Thymus (tissue), 11 donors: ENCODE data around the gene UCMA. TPM values are rescaled to one million over a fixed set of nuclear protein-coding genes. Genes with fewer than 3 reads are reported as not detected.

Experiments used
- DNase-seq, 9 donors: peaks; one replicate each; pipeline ENCODE4 v3.0.0-alpha.2; 2013; ENCODE audit warnings: low spot score in 9 of 9, low read depth in 6 of 9, missing footprints in 1 of 9
- H3K27ac ChIP-seq, 2 donors: one replicate each; pipeline ENCODE4 v1.5.1; 2013; ENCODE audit warnings: control low read depth in 1 of 2, low read depth in 1 of 2, low read length in 1 of 2, mild to moderate bottlenecking in 1 of 2, moderate library complexity in 1 of 2
- H3K27me3 ChIP-seq, 2 donors: one replicate each; pipeline ENCODE4 v1.5.1; 2013; ENCODE audit warnings: low read length in 1 of 2; ENCODE audit not compliant: control insufficient read depth in 2 of 2, insufficient read depth in 1 of 2
- H3K36me3 ChIP-seq, 2 donors: one replicate each; pipeline ENCODE4 v1.5.1; 2013; ENCODE audit warnings: low read length in 1 of 2, mild to moderate bottlenecking in 1 of 2, moderate library complexity in 1 of 2; ENCODE audit not compliant: control insufficient read depth in 2 of 2, insufficient read depth in 2 of 2
- H3K4me1 ChIP-seq, 2 donors: one replicate each; pipeline ENCODE4 v1.5.1; 2013; ENCODE audit warnings: low read length in 2 of 2; ENCODE audit not compliant: control insufficient read depth in 2 of 2, insufficient read depth in 2 of 2
- H3K4me3 ChIP-seq, 2 donors: one replicate each; pipeline ENCODE4 v1.5.1; 2013; ENCODE audit warnings: low read length in 2 of 2, control low read depth in 1 of 2, mild to moderate bottlenecking in 1 of 2
- H3K9me3 ChIP-seq, 2 donors: one replicate each; pipeline ENCODE4 v1.5.1; 2013; ENCODE audit warnings: low read length in 1 of 2, mild to moderate bottlenecking in 1 of 2; ENCODE audit not compliant: control insufficient read depth in 2 of 2, insufficient read depth in 1 of 2
- WGBS: extraction: QIAGEN DNeasy Blood & Tissue Kit; methylation state at CpG from one replicate; pipeline ENCODE4 v1.1.7; 2013; 5-methylcytosine and 5-hydroxymethylcytosine counted together
- polyA plus RNA-seq: library from polyadenylated mRNA; stranded (reverse); fragments of 200-250 nt; gene quantifications from one replicate; pipeline ENCODE4 v1.2.3, GENCODE V29; 2013
- total RNA-seq: library from RNA; stranded (reverse); fragments of 120-200 nt; gene quantifications from one replicate; pipeline ENCODE4 v1.2.4, GENCODE V29; 2013
- donor health status: healthy.

UCMA gene
- total and polyA plus RNA-seq, 2 donors = 0.23 to 0.52 TPM

DNA sequence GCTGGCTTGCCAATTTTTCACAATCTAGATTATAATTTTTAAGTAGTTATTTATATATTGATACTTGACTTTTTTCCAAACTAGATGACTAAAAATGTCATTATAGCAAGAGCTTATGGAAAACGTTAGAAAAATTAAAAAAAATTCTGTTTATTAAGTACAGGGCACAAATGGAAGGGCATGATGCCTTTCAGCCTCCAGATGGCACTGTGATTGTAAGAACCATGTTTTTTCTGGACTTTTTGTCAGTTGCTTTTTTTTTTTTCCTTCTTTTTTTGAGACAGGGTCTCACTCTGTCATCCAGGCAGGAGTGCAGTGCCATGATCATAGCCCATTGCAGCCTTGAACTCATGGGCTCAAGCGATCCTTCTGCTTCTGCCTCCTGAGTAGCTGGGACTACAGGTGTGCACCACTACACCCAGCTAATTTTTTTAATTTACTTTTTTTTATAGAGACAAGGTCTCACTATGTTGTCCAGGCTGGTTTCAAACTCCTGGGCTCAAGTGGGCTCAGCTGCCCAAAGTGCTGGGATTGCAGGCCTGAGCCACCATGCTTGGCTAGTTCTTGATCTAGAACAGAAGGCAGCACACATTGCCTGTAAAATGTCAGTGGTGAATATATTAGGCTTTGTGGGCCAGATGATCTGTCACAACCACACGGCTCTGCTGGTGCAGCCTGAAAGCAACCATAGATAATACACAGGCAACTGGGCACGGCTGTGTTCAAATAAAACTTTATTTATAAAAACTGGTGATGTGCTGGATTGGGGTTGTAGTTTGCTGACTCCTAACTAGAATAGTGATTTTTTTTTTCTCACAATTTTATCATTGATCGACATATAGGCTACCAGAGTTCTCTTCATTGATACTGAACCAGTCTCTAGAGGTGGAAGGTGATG lies 27.4 kb downstream of the UCMA start:
- H3K27ac ChIP-seq = no peak overlapping the region
- peaks cover 7 to 56% of the 10 kb centered on the region in 2 donors for H3K36me3 ChIP-seq
- H3K9me3 ChIP-seq = no peaks in the 10 kb centered on the region
- no peaks in the 10 kb centered on the region for H3K4me1 ChIP-seq
- H3K27me3 ChIP-seq = no peaks in the 10 kb centered on the region
- 69% methylated on average over 5 of the region's 5 CpGs for WGBS
- no peak overlapping the region for H3K4me3 ChIP-seq
- peak in 3 of 9 donors; percentile 0 to 20 (median 2) for DNase-seq

DNA sequence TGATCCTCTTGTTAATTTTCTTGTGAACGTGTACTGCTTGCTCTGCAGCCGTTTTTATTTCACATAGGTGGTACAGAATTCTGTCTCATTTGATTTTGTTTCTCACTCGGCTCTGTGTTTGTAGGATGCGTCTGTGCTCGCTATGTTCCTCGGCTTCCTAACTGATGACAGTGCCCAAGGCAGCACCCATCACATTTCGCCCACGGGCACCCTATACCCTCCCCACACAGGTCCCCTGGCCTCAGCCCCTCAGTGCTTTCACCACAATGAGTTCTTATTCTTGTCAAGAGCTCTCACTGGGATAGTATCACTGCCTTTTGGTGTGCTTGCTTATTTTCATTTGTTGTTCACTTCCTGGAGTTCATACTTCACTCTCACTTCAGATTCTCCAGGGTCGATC lies 28.1 kb downstream of the UCMA start:
- WGBS = 97% methylated on average over 9 of the region's 9 CpGs
- Histone ChIP-seq H3K4me1 (no peaks in the 10 kb centered on the region), H3K4me3 (no peak overlapping the region), H3K9me3 (no peaks in the 10 kb centered on the region), H3K27me3 (no peaks in the 10 kb centered on the region), H3K27ac (no peak overlapping the region), H3K36me3 (peaks cover 13 to 62% of the 10 kb centered on the region in 2 donors)
- no peak for DNase-seq

DNA sequence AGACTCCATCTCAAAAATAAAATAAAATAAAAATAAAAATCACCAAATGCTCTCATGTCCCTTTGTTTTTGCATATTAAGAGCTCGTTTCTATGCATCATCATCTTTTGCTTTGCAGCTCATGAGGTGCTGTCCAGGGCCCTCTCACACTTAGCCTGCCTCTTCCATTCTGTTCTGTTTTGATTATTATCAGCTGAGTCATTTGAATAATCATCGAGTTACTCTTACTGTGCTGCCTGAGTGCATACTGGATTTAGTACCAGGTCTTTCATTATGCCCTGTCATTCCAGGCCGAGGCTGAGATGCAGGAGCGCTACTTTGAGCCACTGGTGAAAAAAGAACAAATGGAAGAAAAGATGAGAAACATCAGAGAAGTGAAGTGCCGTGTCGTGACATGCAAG lies 33.0 kb downstream of the UCMA start:
- 88% methylated on average over 6 of the region's 6 CpGs for whole genome bisulfite sequencing
- H3K27ac ChIP-seq = no peak overlapping the region
- no peak for DNase-seq
- no peaks in the 10 kb centered on the region for H3K9me3 ChIP-seq
- H3K4me1 ChIP-seq = no peaks in the 10 kb centered on the region
- H3K36me3 ChIP-seq = peaks cover 30 to 67% of the 10 kb centered on the region in 2 donors
- no peaks in the 10 kb centered on the region for H3K27me3 ChIP-seq
- no peak overlapping the region for H3K4me3 ChIP-seq

DNA sequence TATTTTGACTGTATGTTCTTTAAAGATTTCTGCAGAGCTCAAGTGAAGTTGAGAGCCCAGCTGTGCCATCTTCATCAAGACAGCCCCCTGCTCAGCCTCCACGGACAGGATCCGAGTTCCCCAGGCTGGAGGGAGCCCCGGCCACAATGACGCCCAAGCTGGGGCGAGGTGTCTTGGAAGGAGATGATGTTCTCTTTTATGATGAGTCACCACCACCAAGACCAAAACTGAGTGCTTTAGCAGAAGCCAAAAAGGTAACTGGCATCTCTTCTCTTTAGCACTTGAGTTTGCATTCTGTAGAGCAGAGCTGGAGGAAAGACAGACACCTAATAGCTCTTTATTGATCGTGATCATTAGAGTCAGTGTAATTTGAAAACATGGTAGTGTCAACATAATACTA lies 39.2 kb downstream of the UCMA start:
- H3K27me3 ChIP-seq = no peaks in the 10 kb centered on the region
- H3K4me3 ChIP-seq = no peak overlapping the region
- H3K9me3 ChIP-seq = no peaks in the 10 kb centered on the region
- 98% methylated on average over 6 of the region's 6 CpGs for WGBS
- peaks cover 31 to 52% of the 10 kb centered on the region in 2 donors for H3K36me3 ChIP-seq
- H3K27ac ChIP-seq = no peak overlapping the region
- DNase-seq = no peak
- H3K4me1 ChIP-seq = no peaks in the 10 kb centered on the region

DNA sequence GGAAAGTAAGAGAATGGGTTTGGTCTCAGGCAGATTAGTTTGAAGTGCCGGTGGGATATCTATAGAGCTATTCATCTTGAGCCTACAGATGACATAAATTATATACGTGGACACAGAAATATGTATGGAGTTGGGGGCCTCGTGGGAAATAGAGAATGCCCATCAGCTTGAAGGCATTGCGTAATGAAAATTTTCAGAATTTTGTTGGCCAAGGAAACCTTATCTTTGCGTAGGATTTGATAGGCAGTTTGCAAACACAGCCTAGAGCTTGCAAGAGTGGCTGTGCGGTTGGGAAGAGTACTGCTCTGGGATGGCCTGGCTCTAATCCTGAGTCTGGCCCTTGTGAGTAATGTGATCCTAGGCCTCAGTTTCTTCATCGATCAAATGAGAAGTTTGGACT lies 40.5 kb downstream of the UCMA start:
- no peak overlapping the region for H3K27ac ChIP-seq
- H3K9me3 ChIP-seq = no peaks in the 10 kb centered on the region
- no peak for DNase-seq
- no peaks in the 10 kb centered on the region for H3K27me3 ChIP-seq
- no peak overlapping the region for H3K4me3 ChIP-seq
- 97% methylated on average over 7 of the region's 7 CpGs for WGBS
- no peaks in the 10 kb centered on the region for H3K4me1 ChIP-seq
- peaks cover 31 to 52% of the 10 kb centered on the region in 2 donors for H3K36me3 ChIP-seq

DNA sequence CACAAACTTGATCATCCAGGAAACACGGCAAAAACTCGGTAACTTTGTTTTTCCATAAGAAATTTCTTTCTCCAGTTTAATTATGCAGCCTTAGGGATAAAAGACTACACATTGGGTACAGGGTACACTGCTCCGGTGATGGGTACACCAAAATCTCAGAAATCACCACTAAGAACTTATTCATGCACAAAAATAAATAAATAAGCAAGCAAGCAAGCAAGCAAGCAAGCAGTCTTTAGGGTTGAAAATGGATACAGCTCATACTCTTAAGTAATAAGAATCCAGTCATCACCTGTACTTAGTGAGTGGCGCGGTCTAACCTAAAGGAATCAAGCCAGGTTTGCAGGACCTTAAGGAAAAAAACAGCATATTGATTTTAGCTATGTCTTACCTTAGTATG lies 42.8 kb downstream of the UCMA start:
- no peaks in the 10 kb centered on the region for H3K4me1 ChIP-seq
- H3K4me3 ChIP-seq = no peak overlapping the region
- WGBS = 99% methylated on average over 5 of the region's 5 CpGs
- no peaks in the 10 kb centered on the region for H3K27me3 ChIP-seq
- no peak for DNase-seq
- no peak overlapping the region for H3K27ac ChIP-seq
- no peaks in the 10 kb centered on the region for H3K9me3 ChIP-seq
- peaks cover 46 to 53% of the 10 kb centered on the region in 2 donors for H3K36me3 ChIP-seq

DNA sequence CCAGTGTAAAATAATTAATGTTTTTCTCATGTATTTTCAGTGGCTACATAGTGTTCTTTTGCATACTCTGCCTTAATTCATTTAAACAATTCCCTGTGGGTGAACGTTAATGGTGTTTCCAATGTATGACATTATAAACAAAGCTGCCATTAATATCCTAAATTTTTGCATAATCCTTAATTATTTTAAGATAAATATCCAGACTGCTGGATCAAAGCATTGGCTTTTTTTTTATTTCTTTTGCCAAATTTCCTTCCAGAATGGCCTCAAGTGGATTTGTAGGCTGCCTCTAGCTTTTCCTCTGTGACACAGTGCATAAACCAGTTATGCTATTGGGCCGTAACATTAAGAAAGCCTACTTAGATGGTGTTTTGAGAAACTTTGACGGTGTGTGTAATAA lies 43.4 kb downstream of the UCMA start:
- no peak for DNase-seq
- Histone ChIP-seq H3K36me3 (peaks cover 45 to 55% of the 10 kb centered on the region in 2 donors), H3K9me3 (no peaks in the 10 kb centered on the region), H3K27ac (no peak overlapping the region), H3K4me3 (no peak overlapping the region), H3K27me3 (no peaks in the 10 kb centered on the region), H3K4me1 (no peaks in the 10 kb centered on the region)
- WGBS = 97% methylated on average over 3 of the region's 3 CpGs

DNA sequence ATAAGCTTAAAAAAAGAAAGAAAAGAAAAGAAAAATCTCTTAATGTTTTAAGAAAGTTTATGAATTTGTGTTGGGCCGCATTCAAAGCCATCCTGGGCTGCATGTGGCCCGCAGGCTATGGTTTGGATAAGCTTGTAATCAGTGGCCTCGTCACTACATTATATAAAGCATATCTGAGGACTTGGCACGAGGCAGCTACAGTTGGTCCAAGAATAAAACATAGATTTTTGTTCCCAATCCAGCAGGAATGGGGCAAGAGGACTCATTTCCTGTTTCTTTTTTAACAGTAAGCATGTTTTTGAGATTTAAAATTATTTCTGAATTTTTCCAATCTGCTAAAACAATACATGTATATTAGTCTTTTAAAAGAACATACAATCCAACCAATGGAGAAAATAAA lies 44.2 kb downstream of the UCMA start:
- no peaks in the 10 kb centered on the region for H3K9me3 ChIP-seq
- H3K4me3 ChIP-seq = no peak overlapping the region
- H3K27me3 ChIP-seq = no peaks in the 10 kb centered on the region
- H3K27ac ChIP-seq = no peak overlapping the region
- H3K36me3 ChIP-seq = peaks cover 50 to 58% of the 10 kb centered on the region in 2 donors
- no peaks in the 10 kb centered on the region for H3K4me1 ChIP-seq
- 97% methylated on average over 4 of the region's 4 CpGs for WGBS
- DNase-seq = no peak

DNA sequence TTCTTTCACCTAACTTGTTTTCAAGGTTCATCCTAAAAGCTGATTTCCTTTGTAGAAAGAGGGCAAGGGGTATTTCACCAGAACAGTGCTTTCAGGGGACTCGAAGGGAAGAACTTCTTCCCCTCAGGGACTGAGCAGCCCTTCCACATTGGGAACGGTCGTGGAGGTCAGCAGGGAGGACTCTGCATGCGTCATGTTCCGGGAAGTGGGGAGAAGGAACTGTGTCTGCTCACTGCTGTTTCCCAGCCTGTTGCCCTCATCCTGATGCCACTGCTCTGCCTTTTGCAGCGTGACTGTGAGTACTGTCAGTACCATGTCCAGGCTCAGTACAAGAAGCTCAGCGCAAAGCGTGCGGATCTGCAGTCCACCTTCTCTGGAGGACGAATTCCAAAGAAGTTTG lies 45.6 kb downstream of the UCMA start:
- Histone ChIP-seq H3K9me3 (no peaks in the 10 kb centered on the region), H3K27me3 (no peaks in the 10 kb centered on the region), H3K4me1 (no peaks in the 10 kb centered on the region), H3K27ac (no peak overlapping the region), H3K36me3 (peaks cover 43 to 57% of the 10 kb centered on the region in 2 donors), H3K4me3 (no peak overlapping the region)
- no peak for DNase-seq
- over 99% methylated on average over 10 of the region's 10 CpGs for WGBS
